B cell (primary cell): ENCODE data around the gene CEP89. TPM values are rescaled to one million over a fixed set of nuclear protein-coding genes. Genes with fewer than 3 reads are reported as not detected.

Experiments used
- ATAC-seq: fragments of 200-7000 bp; cut with Tn5 transposase; one replicate; pipeline ENCODE4 v1.10.0; 2021; ENCODE audit warnings: low read depth, mild to moderate bottlenecking, moderate number of reproducible peaks, moderate library complexity
- CTCF ChIA-PET: fragments of 350-600 bp; sonication (Branson Sonifier 250); formaldehyde crosslinking; loops from one replicate; lab custom pipeline; 2021; ENCODE audit warnings: antibody characterized with exemption, inconsistent platforms; lab: Charles Lee
- POLR2A ChIA-PET: fragments of 350-600 bp; sonication (Branson Sonifier 250); formaldehyde crosslinking; loops from one replicate; lab custom pipeline; 2021; ENCODE audit warnings: antibody characterized with exemption; lab: Charles Lee
- DNase-seq: peaks from one replicate; pipeline ENCODE4 v3.0.0; 2013
- H2AFZ ChIP-seq: 2 replicates; pipeline ENCODE4 v1.6.1; 2012; ENCODE audit warnings: mild to moderate bottlenecking, low read depth, low read length; ENCODE audit not compliant: insufficient read depth, poor library complexity, severe bottlenecking
- H3K27ac ChIP-seq, 2 donors: 1 replicate in 1 of 2; 2 replicates in 1 of 2; pipeline ENCODE4 v1.5.1; 2012 to 2013; ENCODE audit warnings: low read length in 2 of 2, mild to moderate bottlenecking in 2 of 2, moderate library complexity in 1 of 2
- H3K27me3 ChIP-seq, 4 experiments: fragments of 200-600 bp in 1 of 4; sonication (generic) in 1 of 4; replicated peaks in 1 of 4; 1 replicate in 2 of 4; 2 replicates in 2 of 4; pipeline versions ENCODE4 v1.6.1 to v1.7.0; 2013 to 2016; ENCODE audit warnings: low read length in 3 of 4, mild to moderate bottlenecking in 2 of 4, mixed read lengths in 1 of 4, moderate library complexity in 1 of 4; ENCODE audit not compliant: insufficient read depth in 4 of 4, control insufficient read depth in 3 of 4; ENCODE audit errors: control extremely low read depth in 1 of 4
- H3K36me3 ChIP-seq, 2 experiments: replicated peaks in 1 of 2; 1 replicate in 1 of 2; 2 replicates in 1 of 2; pipeline versions ENCODE4 v1.6.1 to v1.7.1; 2013; ENCODE audit warnings: low read length in 1 of 2; ENCODE audit not compliant: insufficient read depth in 2 of 2, control insufficient read depth in 1 of 2; ENCODE audit errors: control extremely low read depth in 1 of 2, extremely low read depth in 1 of 2
- H3K4me1 ChIP-seq, 2 donors: fragments of 200-600 bp in 1 of 2; sonication (generic) in 1 of 2; 1 replicate in 1 of 2; 2 replicates in 1 of 2; pipeline versions ENCODE4 v1.5.1 to v1.6.1; 2013 to 2017; ENCODE audit warnings: low read length in 2 of 2; ENCODE audit not compliant: control insufficient read depth in 2 of 2, insufficient read depth in 2 of 2
- H3K4me2 ChIP-seq: replicated peaks from 2 replicates; pipeline ENCODE3; 2012; ENCODE audit warnings: mild to moderate bottlenecking, low read depth, low read length; ENCODE audit not compliant: poor library complexity, severe bottlenecking
- H3K4me3 ChIP-seq, 5 experiments: fragments of 200-600 bp in 1 of 5; sonication (generic) in 1 of 5; 1 replicate in 3 of 5; 2 replicates in 2 of 5; pipeline versions ENCODE4 v1.5.1 to v1.7.0; 2011 to 2016; ENCODE audit warnings: low read length in 4 of 5, mild to moderate bottlenecking in 4 of 5, low read depth in 2 of 5, control low read depth in 1 of 5, moderate library complexity in 1 of 5; ENCODE audit not compliant: insufficient read depth in 1 of 5; ENCODE audit errors: control extremely low read depth in 1 of 5, extremely low read depth in 1 of 5
- H3K79me2 ChIP-seq: fragments of 200-600 bp; sonication (generic); one replicate; pipeline ENCODE4 v1.6.0; 2016; ENCODE audit warnings: low read length; ENCODE audit not compliant: control insufficient read depth, insufficient read depth
- H3K9ac ChIP-seq: fragments of 200-600 bp; sonication (generic); 2 replicates; pipeline ENCODE4 v1.6.1; 2017; ENCODE audit warnings: mild to moderate bottlenecking, low read length, moderate library complexity
- H3K9me3 ChIP-seq, 3 donors: one replicate each; pipeline versions ENCODE4 v1.6.1 to v1.7.1; 2013; ENCODE audit warnings: low read length in 2 of 3; ENCODE audit not compliant: control insufficient read depth in 2 of 3, insufficient read depth in 1 of 3; ENCODE audit errors: control extremely low read depth in 1 of 3
- H4K20me1 ChIP-seq: 2 replicates; pipeline ENCODE4 v1.6.0; 2012; ENCODE audit warnings: mild to moderate bottlenecking, low read length; ENCODE audit not compliant: insufficient read depth, control insufficient read depth, poor library complexity, severe bottlenecking
- H3K27ac Mint-ChIP-seq: one replicate; pipeline ENCODE4 v1.8.0; 2021; ENCODE audit warnings: mixed read lengths
- H3K27me3 Mint-ChIP-seq: one replicate; pipeline ENCODE4 v1.8.0; 2021; ENCODE audit warnings: mixed read lengths
- H3K4me1 Mint-ChIP-seq: one replicate; pipeline ENCODE4 v1.8.0; 2021; ENCODE audit warnings: mixed read lengths
- H3K4me3 Mint-ChIP-seq: one replicate; pipeline ENCODE4 v1.8.0; 2021; ENCODE audit warnings: mixed read lengths
- H3K9me3 Mint-ChIP-seq: one replicate; pipeline ENCODE4 v1.8.0; 2022; ENCODE audit warnings: mixed read lengths; ENCODE audit not compliant: insufficient read depth
- EZH2 ChIP-seq: IDR thresholded peaks from 2 replicates; pipeline ENCODE4 v1.6.1; 2012; ENCODE audit warnings: borderline replicate concordance, low read depth, mild to moderate bottlenecking, moderate library complexity, low read length; ENCODE audit not compliant: insufficient read depth, poor library complexity, severe bottlenecking
- WGBS: methylation state at CpG from one replicate; pipeline ENCODE4 v1.1.5; 2013; ENCODE audit warnings: missing lambda C conversion rate; ENCODE audit not compliant: insufficient coverage; 5-methylcytosine and 5-hydroxymethylcytosine counted together
- intact Hi-C: fragments of 100-400 bp; cut with micrococcal nuclease; formaldehyde crosslinking; loops from one replicate; pipeline ENCODE4 v1.10.0; 2022
- polyA plus RNA-seq: library from polyadenylated mRNA; depleted of rRNA; stranded (reverse); fragments of >200 nt; gene quantifications from 2 replicates; pipeline ENCODE4 v1.2.3, GENCODE V29; 2012
- total RNA-seq, 2 donors: library from RNA; stranded (reverse); fragments of 120-200 nt in 1 of 2; gene quantifications; 1 replicate in 1 of 2; 2 replicates in 1 of 2; pipeline versions ENCODE4 v1.2.3 to v1.2.4, GENCODE V29; 2013 to 2022
- TF ChIP-seq, protein P1 (sequence below): fragments of 200-600 bp; IDR thresholded peaks from one replicate; pipeline ENCODE4 v1.8.0; 2022; ENCODE audit warnings: antibody characterized with exemption, mild to moderate bottlenecking

The CEP89 gene
- total and polyA plus RNA-seq, 2 donors (not counting 1 experiment from before 2014, with no cell fraction given), result 10.2 to 38.6 TPM

DNA sequence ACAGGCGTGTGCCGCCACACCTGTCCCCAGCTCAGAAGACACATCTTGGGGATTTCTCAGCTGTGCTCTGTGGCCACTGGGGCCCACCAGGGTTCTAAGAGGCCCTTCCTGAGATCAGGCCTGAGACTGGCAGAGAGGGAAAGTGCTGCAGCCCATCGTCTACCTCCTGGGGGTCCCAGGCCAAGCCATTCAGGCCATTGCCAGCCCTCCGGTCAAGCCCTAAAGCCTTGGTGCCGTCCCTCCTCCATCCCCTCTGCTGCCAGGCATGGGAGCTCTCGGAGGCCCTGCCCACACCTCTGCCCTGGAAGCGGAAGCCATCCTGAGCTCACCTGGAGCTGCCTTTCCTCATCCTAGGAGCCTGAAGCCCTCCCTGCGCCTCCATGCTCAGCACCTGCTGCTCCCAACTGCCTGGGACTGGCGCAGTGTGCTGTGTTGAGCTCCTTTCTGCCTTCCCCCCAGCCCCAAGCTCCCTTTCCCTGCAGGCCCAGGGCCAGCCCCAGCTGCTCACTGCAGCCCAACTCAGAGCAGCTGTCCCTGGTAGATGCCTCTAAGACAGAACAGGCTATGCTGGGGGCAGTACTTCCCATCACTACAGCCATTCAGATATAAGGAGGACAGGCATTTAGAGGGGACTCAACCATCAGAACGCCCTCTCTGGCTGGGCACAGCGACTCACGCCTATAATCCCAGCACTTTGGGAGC, 105.0 kb downstream of the CEP89 start:
- Mint-ChIP-seq H3K4me3 (no peak overlapping the region), H3K9me3 (no peaks in the 10 kb centered on the region), H3K27me3 (no peaks in the 10 kb centered on the region), H3K27ac (no peak overlapping the region), H3K4me1 (no peaks in the 10 kb centered on the region)
- ChIA-PET CTCF (no interaction called here), POLR2A (no interaction called here)
- no peak for DNase-seq
- H3K27ac ChIP-seq, result no peak overlapping the region
- no peaks in the 10 kb centered on the region for H3K79me2 ChIP-seq
- 94% methylated on average over 12 of the region's 12 CpGs for WGBS
- H3K4me1 ChIP-seq, result no peaks in the 10 kb centered on the region
- H3K36me3 ChIP-seq, result no peaks in the 10 kb centered on the region
- no peaks in the 10 kb centered on the region for H3K9me3 ChIP-seq
- no peak overlapping the region for H3K4me2 ChIP-seq
- no peak for TF ChIP-seq EZH2
- TF ChIP-seq, protein P1, sequence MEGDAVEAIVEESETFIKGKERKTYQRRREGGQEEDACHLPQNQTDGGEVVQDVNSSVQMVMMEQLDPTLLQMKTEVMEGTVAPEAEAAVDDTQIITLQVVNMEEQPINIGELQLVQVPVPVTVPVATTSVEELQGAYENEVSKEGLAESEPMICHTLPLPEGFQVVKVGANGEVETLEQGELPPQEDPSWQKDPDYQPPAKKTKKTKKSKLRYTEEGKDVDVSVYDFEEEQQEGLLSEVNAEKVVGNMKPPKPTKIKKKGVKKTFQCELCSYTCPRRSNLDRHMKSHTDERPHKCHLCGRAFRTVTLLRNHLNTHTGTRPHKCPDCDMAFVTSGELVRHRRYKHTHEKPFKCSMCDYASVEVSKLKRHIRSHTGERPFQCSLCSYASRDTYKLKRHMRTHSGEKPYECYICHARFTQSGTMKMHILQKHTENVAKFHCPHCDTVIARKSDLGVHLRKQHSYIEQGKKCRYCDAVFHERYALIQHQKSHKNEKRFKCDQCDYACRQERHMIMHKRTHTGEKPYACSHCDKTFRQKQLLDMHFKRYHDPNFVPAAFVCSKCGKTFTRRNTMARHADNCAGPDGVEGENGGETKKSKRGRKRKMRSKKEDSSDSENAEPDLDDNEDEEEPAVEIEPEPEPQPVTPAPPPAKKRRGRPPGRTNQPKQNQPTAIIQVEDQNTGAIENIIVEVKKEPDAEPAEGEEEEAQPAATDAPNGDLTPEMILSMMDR, result no peak
- H3K4me3 ChIP-seq, result no peak overlapping the region
- H3K27me3 ChIP-seq, result no peaks in the 10 kb centered on the region
- H3K9ac ChIP-seq, result no peak overlapping the region
- H4K20me1 ChIP-seq, result no peaks in the 10 kb centered on the region
- ATAC-seq, result no peak
- intact Hi-C loops, result no loop called here
- no peak overlapping the region for H2AFZ ChIP-seq

- Histone ChIP-seq H2AFZ (no peak overlapping the region), H3K4me2 (no peak overlapping the region), H3K36me3 (no peaks in the 10 kb centered on the region), H3K4me1 (no peaks in the 10 kb centered on the region), H3K4me3 (no peak overlapping the region), H3K27ac (no peak overlapping the region), H4K20me1 (no peaks in the 10 kb centered on the region), H3K9me3 (no peaks in the 10 kb centered on the region), H3K79me2 (no peaks in the 10 kb centered on the region), H3K27me3 (no peaks in the 10 kb centered on the region), H3K9ac (no peak overlapping the region)
- no peaks in the 10 kb centered on the region for H3K9me3 Mint-ChIP-seq
- no peak for DNase-seq
- POLR2A ChIA-PET, result no interaction called here
- intact Hi-C loops, result no loop called here
- H3K4me1 Mint-ChIP-seq, result no peaks in the 10 kb centered on the region
- ATAC-seq, result no peak
- CTCF ChIA-PET, result no interaction called here
- TF ChIP-seq, protein P1, result no peak
- TF ChIP-seq EZH2, result no peak
- no peaks in the 10 kb centered on the region for H3K27me3 Mint-ChIP-seq
- no peak overlapping the region for H3K27ac Mint-ChIP-seq
- 90% methylated on average over 7 of the region's 7 CpGs for WGBS
- H3K4me3 Mint-ChIP-seq, result no peak overlapping the region
These were observed 105.7 kb downstream of the CEP89 start for GRCh38 chr19:32866061-32866460.
